ENCODE results near the gene PCDHGA3. TPM values are rescaled to one million over a fixed set of nuclear protein-coding genes. Genes with fewer than 3 reads are reported as not detected.

Gene PCDHGA3
- polyA plus RNA-seq, 3 donors: not detected

DNA sequence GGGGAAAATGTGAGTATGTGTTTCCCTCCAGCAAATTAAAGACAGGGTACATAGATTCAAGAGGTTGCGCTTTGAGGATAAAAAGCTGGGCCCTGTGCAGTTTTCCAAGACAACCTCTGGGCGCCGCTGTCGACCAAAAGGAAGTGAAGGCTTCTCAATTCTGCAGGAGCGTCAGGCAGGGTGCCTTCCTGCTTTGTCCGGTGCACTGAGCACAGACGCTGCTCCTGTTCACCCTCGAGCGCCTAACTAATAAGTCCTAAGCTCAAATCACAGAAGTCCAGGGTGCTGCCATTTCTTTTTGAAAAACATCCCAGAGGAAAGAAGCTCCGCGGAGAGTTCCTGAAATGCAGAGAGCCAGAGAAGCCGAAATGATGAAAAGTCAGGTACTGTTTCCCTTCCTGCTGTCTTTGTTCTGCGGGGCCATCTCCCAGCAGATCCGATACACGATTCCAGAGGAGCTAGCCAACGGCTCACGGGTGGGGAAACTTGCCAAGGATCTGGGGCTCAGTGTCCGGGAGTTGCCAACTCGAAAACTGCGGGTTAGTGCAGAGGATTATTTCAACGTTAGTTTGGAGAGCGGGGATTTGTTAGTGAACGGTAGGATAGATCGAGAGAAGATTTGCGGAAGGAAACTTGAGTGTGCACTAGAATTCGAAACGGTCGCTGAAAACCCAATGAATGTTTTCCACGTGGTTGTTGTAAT is 6.4 kb downstream of the PCDHGA3 start, which contains the start of gene PCDHGB1:
TSS of gene PCDHGB1 (plus strand) at position 183 of the 703 bp plus-strand sequence. CDS start at position 345, 162 bp downstream.
- Mint-ChIP-seq H3K27me3 (ENCODE audit: low read depth in 3 of 3) (peaks cover 32 to 58% (median 51%) of the 10 kb centered on the region in 3 donors), H3K4me1 (no peaks in the 10 kb centered on the region), H3K4me3 (peak within 1 kb of the TSS in 1 of 2 donors; percentile 71), H3K9me3 (peaks cover 37 to 76% (median 67%) of the 10 kb centered on the region in 7 donors), H3K27ac (no peak within 1 kb of the TSS), H3K36me3 (peaks cover 9 to 11% of the 10 kb centered on the region in 2 donors)
- no peak for DNase-seq
- Histone ChIP-seq H4K20me1 (ENCODE audit: insufficient read depth, low read length) (no peaks in the 10 kb centered on the region), H3K9ac (ENCODE audit: insufficient read depth, low read length, poor library complexity, severe bottlenecking) (no peak within 1 kb of the TSS), H3K79me2 (ENCODE audit: insufficient read depth, low read length) (no peaks in the 10 kb centered on the region), H3K4me1 (ENCODE audit: control insufficient read depth in 1 of 2, insufficient read depth in 2 of 2, low read length in 2 of 2) (no peaks in the 10 kb centered on the region), H3K27ac (ENCODE audit: low read depth in 1 of 2, low read length in 2 of 2) (no peak within 1 kb of the TSS), H3K4me3 (replicated peaks in 1 of 3; ENCODE audit: low read depth in 2 of 3, low read length in 3 of 3) (no peak within 1 kb of the TSS), H3K4me2 (replicated peaks; ENCODE audit: extremely low read depth, low read length, poor library complexity, severe bottlenecking) (no peak within 1 kb of the TSS), H3K36me3 (replicated peaks in 1 of 2; ENCODE audit: control insufficient read depth in 1 of 2, insufficient read depth in 2 of 2, low read length in 2 of 2) (no peaks in the 10 kb centered on the region), H3K27me3 (ENCODE audit: control insufficient read depth in 2 of 2, insufficient read depth in 2 of 2, low read length in 2 of 2) (peaks cover 22 to 60% of the 10 kb centered on the region in 2 donors), H3K9me3 (replicated peaks in 1 of 2; ENCODE audit: control insufficient read depth in 1 of 2, insufficient read depth in 1 of 2, low read length in 2 of 2) (peaks cover 45 to 80% of the 10 kb centered on the region in 2 donors), H2AFZ (ENCODE audit: insufficient read depth, low read depth, low read length, poor library complexity, severe bottlenecking) (no peak within 1 kb of the TSS)
- WGBS (ENCODE audit: insufficient coverage): 22% methylated on average over 28 of the region's 29 CpGs
- TF ChIP-seq, protein P1, sequence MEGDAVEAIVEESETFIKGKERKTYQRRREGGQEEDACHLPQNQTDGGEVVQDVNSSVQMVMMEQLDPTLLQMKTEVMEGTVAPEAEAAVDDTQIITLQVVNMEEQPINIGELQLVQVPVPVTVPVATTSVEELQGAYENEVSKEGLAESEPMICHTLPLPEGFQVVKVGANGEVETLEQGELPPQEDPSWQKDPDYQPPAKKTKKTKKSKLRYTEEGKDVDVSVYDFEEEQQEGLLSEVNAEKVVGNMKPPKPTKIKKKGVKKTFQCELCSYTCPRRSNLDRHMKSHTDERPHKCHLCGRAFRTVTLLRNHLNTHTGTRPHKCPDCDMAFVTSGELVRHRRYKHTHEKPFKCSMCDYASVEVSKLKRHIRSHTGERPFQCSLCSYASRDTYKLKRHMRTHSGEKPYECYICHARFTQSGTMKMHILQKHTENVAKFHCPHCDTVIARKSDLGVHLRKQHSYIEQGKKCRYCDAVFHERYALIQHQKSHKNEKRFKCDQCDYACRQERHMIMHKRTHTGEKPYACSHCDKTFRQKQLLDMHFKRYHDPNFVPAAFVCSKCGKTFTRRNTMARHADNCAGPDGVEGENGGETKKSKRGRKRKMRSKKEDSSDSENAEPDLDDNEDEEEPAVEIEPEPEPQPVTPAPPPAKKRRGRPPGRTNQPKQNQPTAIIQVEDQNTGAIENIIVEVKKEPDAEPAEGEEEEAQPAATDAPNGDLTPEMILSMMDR (IDR thresholded peaks at IDR 0.05): peak; percentile 16
- intact Hi-C loops (cut with micrococcal nuclease): no loop called here

DNA sequence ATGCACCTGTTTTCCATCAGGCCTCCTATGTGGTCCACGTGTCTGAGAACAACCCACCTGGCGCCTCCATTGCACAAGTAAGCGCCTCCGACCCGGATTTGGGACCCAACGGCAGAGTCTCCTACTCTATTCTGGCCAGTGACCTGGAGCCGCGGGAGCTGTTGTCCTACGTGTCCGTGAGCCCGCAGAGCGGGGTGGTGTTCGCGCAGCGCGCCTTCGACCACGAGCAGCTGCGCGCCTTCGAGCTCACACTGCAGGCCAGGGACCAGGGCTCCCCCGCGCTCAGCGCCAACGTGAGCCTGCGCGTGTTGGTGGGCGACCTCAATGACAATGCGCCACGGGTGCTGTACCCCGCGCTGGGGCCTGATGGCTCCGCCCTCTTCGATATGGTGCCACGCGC is 8.0 kb downstream of the PCDHGA3 start:
- intact Hi-C loops (cut with micrococcal nuclease): no loop called here
- H3K9me3 Mint-ChIP-seq: peaks cover 38 to 81% (median 66%) of the 10 kb centered on the region in 7 donors
- Histone ChIP-seq H3K27me3 (ENCODE audit: control insufficient read depth in 2 of 2, insufficient read depth in 2 of 2, low read length in 2 of 2) (peaks cover 21 to 67% of the 10 kb centered on the region in 2 donors), H3K4me3 (replicated peaks in 1 of 3; ENCODE audit: low read depth in 2 of 3, low read length in 3 of 3) (no peak overlapping the region), H2AFZ (ENCODE audit: insufficient read depth, low read depth, low read length, poor library complexity, severe bottlenecking) (no peak overlapping the region), H3K9me3 (replicated peaks in 1 of 2; ENCODE audit: control insufficient read depth in 1 of 2, insufficient read depth in 1 of 2, low read length in 2 of 2) (peaks cover 51 to 81% of the 10 kb centered on the region in 2 donors), H4K20me1 (ENCODE audit: insufficient read depth, low read length) (no peaks in the 10 kb centered on the region), H3K9ac (ENCODE audit: insufficient read depth, low read length, poor library complexity, severe bottlenecking) (no peak overlapping the region), H3K4me1 (ENCODE audit: control insufficient read depth in 1 of 2, insufficient read depth in 2 of 2, low read length in 2 of 2) (no peaks in the 10 kb centered on the region), H3K27ac (ENCODE audit: low read depth in 1 of 2, low read length in 2 of 2) (no peak overlapping the region), H3K36me3 (replicated peaks in 1 of 2; ENCODE audit: control insufficient read depth in 1 of 2, insufficient read depth in 2 of 2, low read length in 2 of 2) (no peaks in the 10 kb centered on the region), H3K4me2 (replicated peaks; ENCODE audit: extremely low read depth, low read length, poor library complexity, severe bottlenecking) (no peak overlapping the region), H3K79me2 (ENCODE audit: insufficient read depth, low read length) (no peaks in the 10 kb centered on the region)
- TF ChIP-seq, protein P1 (IDR thresholded peaks at IDR 0.05): no peak
- peaks cover 29 to 58% (median 53%) of the 10 kb centered on the region in 3 donors for H3K27me3 Mint-ChIP-seq (ENCODE audit: low read depth in 3 of 3)
- H3K27ac Mint-ChIP-seq: no peak overlapping the region
- 35% methylated on average over 21 of the region's 36 CpGs for WGBS (ENCODE audit: insufficient coverage)
- no peaks in the 10 kb centered on the region for H3K4me1 Mint-ChIP-seq
- H3K36me3 Mint-ChIP-seq: peaks cover 5 to 6% of the 10 kb centered on the region in 2 donors
- H3K4me3 Mint-ChIP-seq: peak overlapping the region in 1 of 2 donors; percentile 31
- no peak for DNase-seq
